Activated B cell treated with CpG ODN at 0.5 μM for 24 hours (primary cell): ENCODE measurements around the gene LAMA1. TPM values are rescaled to one million over a fixed set of nuclear protein-coding genes. Genes with fewer than 3 reads are reported as not detected.

Source experiments
- ATAC-seq: fragments of 200-7000 bp; cut with Tn5 transposase; one replicate; pipeline ENCODE4 v1.10.0; 2021; ENCODE audit warnings: low read depth, mild to moderate bottlenecking, moderate library complexity
- CTCF ChIA-PET: fragments of 350-600 bp; sonication (Branson Sonifier 250); formaldehyde crosslinking; loops from one replicate; lab custom pipeline; 2021; ENCODE audit warnings: antibody characterized with exemption; lab: Charles Lee
- POLR2A ChIA-PET: fragments of 350-600 bp; sonication (Branson Sonifier 250); formaldehyde crosslinking; loops from one replicate; lab custom pipeline; 2021; ENCODE audit warnings: antibody characterized with exemption; lab: Charles Lee
- DNase-seq: peaks from one replicate; pipeline ENCODE4 v3.0.0; 2022
- H3K27ac Mint-ChIP-seq: one replicate; pipeline ENCODE4 v1.8.0; 2020; ENCODE audit warnings: mixed read lengths
- H3K27me3 Mint-ChIP-seq: one replicate; pipeline ENCODE4 v1.8.0; 2021; ENCODE audit warnings: mixed read lengths
- H3K36me3 Mint-ChIP-seq: one replicate; pipeline ENCODE4 v1.8.0; 2021; ENCODE audit warnings: low read depth, mixed read lengths
- H3K4me1 Mint-ChIP-seq: one replicate; pipeline ENCODE4 v1.8.0; 2021; ENCODE audit warnings: mixed read lengths
- H3K4me3 Mint-ChIP-seq: one replicate; pipeline ENCODE4 v1.8.0; 2020; ENCODE audit warnings: mild to moderate bottlenecking, mixed read lengths
- H3K9me3 Mint-ChIP-seq: one replicate; pipeline ENCODE4 v1.8.0; 2020; ENCODE audit warnings: mixed read lengths
- CTCF ChIP-seq: fragments of 200-600 bp; IDR thresholded peaks from one replicate; pipeline ENCODE4 v1.8.0; 2022; ENCODE audit warnings: antibody characterized with exemption, mild to moderate bottlenecking
- intact Hi-C: fragments of 100-400 bp; cut with micrococcal nuclease; formaldehyde crosslinking; loops from one replicate; pipeline ENCODE4 v1.15.1; 2024
- total RNA-seq: library from RNA; stranded (reverse); gene quantifications from 2 replicates; pipeline ENCODE4 v1.2.3, GENCODE V29; 2022

Gene LAMA1
- total RNA-seq, 1 donor from 2014 or later, result not detected

- DNase-seq (no peak), ATAC-seq (no peak)
- ChIA-PET POLR2A (no interaction called here), CTCF (no interaction called here)
- Mint-ChIP-seq H3K36me3 (no peaks in the 10 kb centered on the region), H3K4me1 (no peaks in the 10 kb centered on the region), H3K27ac (no peak overlapping the region), H3K9me3 (no peaks in the 10 kb centered on the region), H3K4me3 (no peak overlapping the region), H3K27me3 (no peaks in the 10 kb centered on the region)
- intact Hi-C loops, result loop anchor here (10.0 kb wide), 1 partner anchor 58 kb away; no protein-coding TSS in a partner anchor
- no peak for TF ChIP-seq CTCF
Observed at GRCh38 chr18:6917072-6917471, 200.5 kb downstream of the LAMA1 start.

GRCh38 chr18:6901286-6901926 is 216.2 kb downstream of the LAMA1 start:
- H3K27ac Mint-ChIP-seq, result no peak overlapping the region
- no peaks in the 10 kb centered on the region for H3K36me3 Mint-ChIP-seq
- no peaks in the 10 kb centered on the region for H3K4me1 Mint-ChIP-seq
- ChIA-PET CTCF (no interaction called here), POLR2A (no interaction called here)
- H3K4me3 Mint-ChIP-seq, result no peak overlapping the region
- no peak for ATAC-seq
- peaks cover 18% of the 10 kb centered on the region for H3K9me3 Mint-ChIP-seq
- intact Hi-C loops, result no loop called here
- TF ChIP-seq CTCF, result no peak
- H3K27me3 Mint-ChIP-seq, result no peaks in the 10 kb centered on the region
- no peak for DNase-seq

GRCh38 chr18:6891788-6892187 is 225.8 kb downstream of the LAMA1 start:
- ATAC-seq (no peak), DNase-seq (no peak)
- Mint-ChIP-seq H3K36me3 (no peaks in the 10 kb centered on the region), H3K4me3 (no peak overlapping the region), H3K4me1 (no peaks in the 10 kb centered on the region), H3K9me3 (no peaks in the 10 kb centered on the region), H3K27me3 (peaks cover 2% of the 10 kb centered on the region), H3K27ac (no peak overlapping the region)
- ChIA-PET POLR2A (no interaction called here), CTCF (no interaction called here)
- no peak for TF ChIP-seq CTCF
- intact Hi-C loops, result no loop called here

Other genes starting within 250 kb of the LAMA1 start
- not detected in 2 replicates for gene LRRC30, start 113.3 kb upstream of the LAMA1 start, total RNA-seq